GF-D8 (cell line): ENCODE results near the gene PTPRN2.
A peak's percentile ranks its signal among the peaks of the same experiment; 100 is the strongest.
"Not testable (repeated sequence)": the region's sequence is repeated elsewhere in the genome, so short reads cannot be mapped to it uniquely, and the experiment has no call there.

Experiments used
- DNase-seq: peaks from one replicate; lab custom pipeline; 2025; lab: John Stamatoyannopoulos, UW

The PTPRN2 gene

GRCh38 chr7:158419238-158419785, 168.3 kb downstream of the PTPRN2 start:
- DNase-seq = no peak

GRCh38 chr7:158418395-158418794, 169.2 kb downstream of the PTPRN2 start:
- DNase-seq = not testable (repeated sequence)

GRCh38 chr7:158416283-158416933, 171.2 kb downstream of the PTPRN2 start:
- no peak for DNase-seq

GRCh38 chr7:158415316-158415715, 172.3 kb downstream of the PTPRN2 start:
- no peak for DNase-seq

DNA sequence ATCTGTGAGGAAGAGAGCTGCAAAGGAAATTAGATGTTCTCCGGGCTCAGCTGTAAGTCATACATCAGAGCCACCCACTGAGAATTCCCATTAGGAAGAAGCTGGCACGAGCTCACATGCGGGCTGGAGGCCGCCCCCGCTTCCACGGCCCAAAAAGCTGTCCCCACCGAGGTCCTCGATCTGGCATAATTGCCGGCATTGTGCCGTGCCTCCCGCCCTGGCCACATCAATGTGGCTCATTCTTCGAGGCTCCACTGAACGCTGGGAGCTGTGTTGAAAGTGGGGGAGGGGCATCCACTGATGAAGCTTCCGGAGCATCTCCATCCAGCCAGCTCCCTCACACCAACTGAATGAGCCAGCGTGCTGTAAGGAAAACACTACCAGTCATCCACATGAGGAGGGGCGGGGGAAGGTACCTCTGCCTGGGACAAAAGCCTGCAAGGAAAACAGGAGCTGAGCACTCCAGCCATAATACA, 173.1 kb downstream of the PTPRN2 start:
- DNase-seq = no peak

DNA sequence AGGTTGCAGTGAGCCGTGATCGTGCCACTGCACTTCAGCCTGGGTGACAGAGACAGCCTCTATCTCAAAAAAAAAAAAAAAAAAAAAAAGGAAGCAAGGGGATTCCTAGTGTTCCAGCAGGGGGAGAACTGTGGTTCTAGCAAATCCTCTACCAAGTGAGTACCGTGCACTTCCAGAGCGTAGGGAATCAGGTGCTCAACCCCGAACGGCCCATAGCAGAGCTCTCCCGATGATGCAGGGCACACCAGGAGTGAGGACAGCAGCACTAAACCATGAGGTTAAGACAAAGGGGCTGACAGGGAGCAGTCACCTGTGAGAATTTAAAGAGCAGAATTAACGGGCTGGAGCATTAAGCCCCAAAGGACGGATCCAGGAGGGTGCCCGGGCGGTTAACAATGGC, 173.6 kb downstream of the PTPRN2 start:
- DNase-seq = no peak

- DNase-seq = no peak
Observed at GRCh38 chr7:158411232-158411950, 176.2 kb downstream of the PTPRN2 start.

DNA sequence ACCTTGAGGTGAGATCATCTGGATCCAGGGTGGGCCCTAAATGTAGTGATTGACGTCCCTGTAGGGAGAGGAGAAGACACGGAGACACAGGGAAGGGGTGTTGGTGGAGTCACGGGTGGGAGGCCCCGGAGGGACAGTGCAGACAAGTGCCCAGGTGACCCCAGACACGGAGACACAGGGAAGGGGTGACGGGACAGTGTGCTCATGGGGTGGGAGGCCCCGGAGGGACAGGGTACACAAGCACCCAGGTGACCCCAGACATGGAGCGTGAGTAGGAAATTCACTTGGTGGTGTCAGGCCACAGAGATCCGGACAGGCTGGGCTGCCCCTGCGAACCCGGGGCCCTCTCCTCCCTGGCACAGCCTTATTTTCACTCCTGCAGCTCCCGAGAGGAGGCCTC, 176.9 kb downstream of the PTPRN2 start:
- DNase-seq = no peak

GRCh38 chr7:158409816-158410330, 177.8 kb downstream of the PTPRN2 start:
- no peak for DNase-seq

DNA sequence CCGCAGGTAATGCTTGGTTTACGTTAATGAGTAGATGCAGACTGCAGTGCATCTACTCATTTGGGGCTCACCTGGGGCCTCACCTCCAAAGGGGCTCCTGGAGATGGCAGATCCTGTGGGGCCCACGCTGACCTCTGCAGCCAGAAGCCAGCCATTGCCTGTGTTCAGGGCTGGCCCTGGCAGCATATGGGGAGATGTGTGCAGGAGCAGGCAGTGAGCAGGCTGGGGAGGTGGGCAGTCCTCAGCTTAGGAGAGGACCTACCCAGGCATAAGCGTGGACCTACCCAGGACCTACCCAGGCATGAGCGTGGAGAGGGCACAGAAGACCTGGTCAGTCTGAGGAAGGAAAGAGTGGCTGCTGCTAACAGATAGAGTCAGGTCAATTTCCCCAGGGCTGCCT, 178.5 kb downstream of the PTPRN2 start:
- DNase-seq = no peak

- DNase-seq = no peak
Observed at GRCh38 chr7:158408318-158408920, 179.2 kb downstream of the PTPRN2 start.

GRCh38 chr7:158407581-158408317, 179.9 kb downstream of the PTPRN2 start:
- peak; percentile 29 for DNase-seq

DNA sequence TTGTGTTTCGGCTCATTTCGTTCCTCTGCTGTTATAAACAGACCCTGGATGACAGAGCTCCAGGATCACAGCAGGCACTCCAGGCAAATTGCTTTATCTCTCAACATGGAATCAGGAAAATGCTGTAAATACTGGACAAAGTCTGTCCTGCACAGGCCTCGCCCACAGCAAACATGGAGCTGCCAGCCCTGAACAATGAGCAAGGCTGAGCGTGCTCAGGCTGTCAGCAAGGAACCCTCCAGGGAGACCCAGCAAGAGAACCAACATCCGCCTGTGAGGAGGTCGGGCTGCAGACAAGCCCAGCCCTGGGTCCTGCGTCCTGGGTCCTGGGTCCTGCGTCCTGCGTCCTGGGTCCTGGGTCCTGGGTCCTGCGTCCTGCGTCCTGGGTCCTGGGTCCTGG, 180.8 kb downstream of the PTPRN2 start:
- no peak for DNase-seq

DNA sequence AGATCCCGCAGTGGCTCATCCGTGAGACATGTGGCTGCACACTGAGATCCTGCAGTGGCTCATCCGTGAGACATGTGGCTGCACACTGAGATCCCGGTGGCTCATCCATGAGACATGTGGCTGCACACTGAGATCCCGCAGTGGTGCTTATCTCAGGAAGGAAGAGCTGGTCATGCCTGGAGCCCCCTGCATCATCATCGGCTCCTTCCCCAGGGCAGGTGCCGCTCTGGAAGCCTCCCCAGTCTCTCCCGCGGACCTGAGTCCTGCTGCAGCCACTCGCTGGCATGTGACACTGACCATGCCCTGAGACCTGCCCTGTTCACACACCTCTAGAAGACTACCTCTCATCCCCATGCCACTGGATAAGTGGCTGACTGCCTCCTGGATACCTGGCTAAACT, 181.3 kb downstream of the PTPRN2 start:
- no peak for DNase-seq

GRCh38 chr7:158405771-158406170, 181.9 kb downstream of the PTPRN2 start:
- not testable (repeated sequence) for DNase-seq

DNA sequence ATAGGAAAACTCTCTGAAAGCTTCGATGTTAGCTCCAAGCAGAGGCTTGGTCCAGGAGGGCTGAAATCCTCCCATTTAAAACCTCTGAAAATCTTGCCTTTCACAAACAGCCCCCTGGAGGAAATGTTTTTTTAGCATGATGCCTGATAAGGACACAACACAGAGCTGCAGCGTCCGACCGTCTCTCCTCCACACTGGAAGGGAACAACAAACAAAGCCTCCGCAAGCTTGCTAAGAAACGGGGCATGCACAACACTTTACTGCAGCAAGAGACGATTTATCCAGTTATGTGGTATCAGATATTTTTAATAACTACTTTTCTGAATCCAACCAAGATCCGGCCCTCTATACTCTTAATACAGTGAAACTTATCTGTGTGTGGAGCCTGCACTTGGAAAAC, 182.3 kb downstream of the PTPRN2 start:
- no peak for DNase-seq

GRCh38 chr7:158404031-158404761, 183.4 kb downstream of the PTPRN2 start:
- DNase-seq = no peak

DNA sequence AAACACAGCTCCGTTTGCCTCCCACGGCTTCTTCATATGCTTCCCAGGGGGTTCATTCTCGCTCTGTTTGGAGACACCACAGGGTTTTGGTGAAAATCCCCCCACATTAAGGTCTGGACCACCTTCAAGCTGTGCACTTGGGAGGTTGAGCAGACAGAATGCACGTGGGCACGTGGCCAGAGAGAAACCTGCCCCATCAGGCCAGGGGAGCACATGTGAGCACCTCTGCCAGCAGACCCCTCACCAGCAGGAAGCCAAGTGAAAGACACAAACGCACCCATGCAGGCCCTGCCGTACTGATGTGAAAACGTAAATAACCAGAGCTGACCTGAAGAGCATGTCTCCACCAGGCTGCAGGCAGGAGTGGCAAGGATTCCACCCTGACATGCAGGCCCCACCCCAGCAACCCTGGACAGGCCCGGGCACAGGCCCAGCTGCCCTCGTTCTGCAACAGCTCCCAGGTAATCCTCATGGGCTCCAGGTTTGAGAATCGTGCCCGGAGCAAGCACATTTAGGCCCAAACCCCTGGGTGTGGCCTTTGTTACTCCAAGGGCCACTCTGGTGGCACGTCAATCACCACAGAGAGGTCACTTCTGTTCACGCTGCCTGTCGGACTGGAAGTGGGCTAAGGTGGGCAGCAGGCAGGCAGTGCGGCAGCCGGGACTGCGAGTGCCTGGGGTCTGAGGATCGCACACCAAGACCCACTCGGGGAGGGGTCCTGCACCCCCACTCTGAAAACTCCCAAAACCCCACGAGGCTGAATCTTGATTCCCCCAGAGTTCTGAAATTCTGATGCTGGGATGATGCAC, 184.4 kb downstream of the PTPRN2 start:
- no peak for DNase-seq

DNA sequence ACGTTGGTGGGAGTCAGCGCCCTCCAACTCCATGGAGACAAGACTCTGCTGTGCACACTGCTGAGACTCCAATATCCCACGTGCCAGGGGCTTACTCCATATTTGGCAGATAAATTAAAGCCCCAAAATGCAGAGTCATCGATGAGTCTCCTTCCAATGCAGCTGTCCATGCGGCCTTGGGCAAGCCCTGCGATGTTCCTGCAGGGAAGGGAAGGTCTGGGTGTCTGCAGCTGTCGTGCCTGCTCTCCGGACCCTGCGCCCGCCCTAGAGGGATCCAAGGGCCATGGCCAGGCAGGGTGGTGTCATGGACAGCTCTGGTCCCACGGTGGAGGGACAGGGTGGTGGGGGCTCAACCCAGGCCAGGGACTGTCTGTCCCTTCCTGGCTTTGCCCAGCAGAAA, 185.2 kb downstream of the PTPRN2 start:
- no peak for DNase-seq

GRCh38 chr7:158401826-158402225, 185.8 kb downstream of the PTPRN2 start:
- DNase-seq = no peak
